HG02973 (cell line): ENCODE data around the gene SLC16A10.
"Not testable (repeated sequence)": the region's sequence is repeated elsewhere in the genome, so short reads cannot be mapped to it uniquely, and the experiment has no call there.

Experiments
- ATAC-seq: cut with Tn5 transposase; IDR thresholded peaks from one replicate; pipeline ENCODE4 v1.9.1; 2021; ENCODE audit warnings: moderate library complexity; ENCODE audit not compliant: unreplicated experiment

SLC16A10 gene

DNA sequence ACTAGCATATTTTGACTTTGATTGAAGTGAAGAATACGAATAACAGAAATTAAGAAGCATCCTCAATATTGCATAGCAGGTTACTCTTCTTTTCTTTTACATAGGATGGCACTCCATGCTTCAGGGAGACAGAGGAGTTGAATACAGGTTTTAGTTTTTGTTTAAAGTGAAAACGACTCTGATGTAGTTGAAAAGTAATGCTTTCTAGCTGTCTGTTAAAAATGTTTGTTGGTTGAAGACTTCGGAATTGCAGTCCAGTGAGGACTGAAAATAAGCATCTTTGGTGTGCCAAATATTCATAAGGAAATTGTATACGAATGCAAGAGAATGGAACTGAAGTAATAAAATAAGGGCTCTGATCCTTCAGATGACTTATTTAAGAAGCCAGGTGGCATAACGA is 618 bp upstream of the SLC16A10 start:
- ATAC-seq, result no peak

GRCh38 chr6:111087871-111088667 is 766 bp downstream of the SLC16A10 start:
- peak; percentile 13 for ATAC-seq

DNA sequence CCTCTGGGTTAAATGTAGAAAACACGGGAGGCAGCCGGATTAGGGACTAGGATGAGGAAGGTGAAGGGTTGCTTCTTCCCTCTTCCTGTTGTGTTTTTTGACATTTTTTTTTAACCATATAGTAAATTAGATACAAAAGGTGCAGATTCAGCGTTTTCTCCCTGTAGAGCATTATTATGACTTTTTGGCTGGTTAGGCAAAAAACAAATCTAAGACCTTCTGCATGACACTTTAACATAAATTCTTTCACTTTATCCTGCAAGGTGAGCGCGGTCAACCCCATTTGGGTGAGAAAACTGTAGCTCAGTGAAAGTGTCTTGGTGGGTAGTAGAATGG is 1.3 kb downstream of the SLC16A10 start:
- no peak for ATAC-seq

- ATAC-seq, result no peak
Measured at GRCh38 chr6:111090766-111091165, 3.5 kb downstream of the SLC16A10 start.

DNA sequence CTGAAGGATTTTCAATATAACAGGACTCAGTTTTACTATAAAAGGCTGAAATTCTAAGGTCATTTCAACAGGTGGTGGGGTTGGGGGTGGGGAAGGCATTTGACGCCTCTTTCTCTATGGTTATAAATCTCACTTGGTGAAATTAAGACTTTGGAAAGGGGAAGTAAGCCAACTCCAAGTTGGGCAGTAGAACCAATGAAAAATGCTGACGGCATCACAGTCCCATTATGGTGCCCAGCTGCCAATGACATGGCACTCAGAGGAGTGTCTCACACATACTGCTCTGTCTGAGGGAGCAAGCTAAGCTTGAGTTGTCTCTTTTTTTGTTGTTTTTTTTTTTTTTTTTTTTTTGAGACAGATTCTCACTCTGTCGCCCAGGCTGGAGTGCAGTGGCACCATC is 4.7 kb downstream of the SLC16A10 start:
- no peak for ATAC-seq

- ATAC-seq, result not testable (repeated sequence)
Measured at GRCh38 chr6:111095488-111095887, 8.2 kb downstream of the SLC16A10 start.

DNA sequence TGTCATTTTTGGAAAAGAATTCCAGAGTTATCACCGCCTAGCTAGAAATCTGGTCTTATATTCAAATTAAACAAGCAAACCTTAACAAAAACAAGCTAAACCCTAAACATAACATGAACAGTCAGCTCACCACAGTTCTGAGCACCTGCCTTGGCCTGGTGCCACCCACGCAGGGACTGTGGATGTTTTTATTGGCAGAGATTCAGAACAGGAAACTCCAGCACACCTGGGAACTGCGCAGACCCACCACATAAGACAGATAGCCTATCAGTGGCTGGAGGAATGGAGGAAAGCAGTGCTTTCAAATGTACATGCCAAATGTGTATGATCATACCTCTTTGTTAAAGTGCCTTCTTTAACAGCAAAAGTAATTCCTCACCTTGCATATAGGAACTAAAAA is 8.9 kb downstream of the SLC16A10 start:
- no peak for ATAC-seq

DNA sequence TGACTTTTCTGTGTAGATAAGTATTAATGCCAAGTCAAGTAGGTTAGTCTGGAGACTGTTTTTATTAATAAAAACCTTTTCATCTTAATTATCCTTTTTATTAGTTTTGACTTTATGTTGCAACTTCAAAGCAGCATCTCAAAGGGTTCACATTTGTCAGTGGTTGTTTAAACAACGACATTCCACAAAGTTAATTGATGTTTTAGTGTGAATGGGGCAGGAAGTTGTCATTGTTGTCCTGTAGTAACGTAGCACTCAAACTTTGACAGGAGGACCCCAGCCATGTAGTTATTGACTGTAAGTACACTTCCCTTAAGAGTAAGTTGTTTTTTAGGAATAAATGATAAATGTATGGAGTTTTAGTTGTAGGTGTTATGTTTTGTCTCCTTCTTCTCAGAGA is 11.3 kb downstream of the SLC16A10 start:
- no peak for ATAC-seq

DNA sequence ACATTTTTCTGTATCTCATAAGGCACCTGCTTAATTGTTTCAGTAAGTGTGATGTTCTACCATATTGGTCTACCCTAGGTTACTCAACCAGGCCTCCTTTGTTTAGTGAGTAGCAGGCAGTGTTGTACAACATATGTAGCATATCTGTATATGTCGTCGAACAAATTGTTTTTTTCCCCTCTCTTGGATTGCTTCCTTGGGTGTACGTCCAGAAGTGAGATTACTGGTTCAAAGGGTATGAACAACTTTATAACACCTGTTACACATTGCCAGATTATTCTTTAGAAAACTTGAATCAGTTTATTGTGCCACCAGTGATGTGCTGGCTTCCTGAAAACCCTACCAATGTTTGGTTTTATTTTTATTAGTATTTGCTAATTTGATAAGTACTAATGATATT is 14.7 kb downstream of the SLC16A10 start:
- no peak for ATAC-seq

GRCh38 chr6:111105578-111105977 is 18.3 kb downstream of the SLC16A10 start:
- ATAC-seq, result no peak

DNA sequence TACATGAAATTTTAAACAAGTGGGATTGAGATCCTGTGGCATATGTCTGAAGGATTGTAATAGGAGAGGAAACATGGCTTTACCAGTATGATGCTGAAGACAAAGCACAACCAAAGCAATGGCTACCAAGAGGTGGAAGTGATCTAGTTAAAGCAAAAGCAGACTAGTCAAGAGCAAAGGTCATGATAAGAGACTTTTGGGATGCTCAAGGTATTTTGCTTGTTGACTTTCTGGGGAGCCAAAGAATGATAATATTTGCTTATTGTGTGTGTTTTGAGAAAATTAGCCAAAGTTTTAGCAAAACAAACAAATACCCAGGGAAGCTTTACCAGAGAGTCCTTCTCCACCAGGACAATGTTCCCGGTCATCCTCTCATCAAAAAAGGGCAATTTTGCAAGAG is 20.3 kb downstream of the SLC16A10 start:
- ATAC-seq, result no peak

DNA sequence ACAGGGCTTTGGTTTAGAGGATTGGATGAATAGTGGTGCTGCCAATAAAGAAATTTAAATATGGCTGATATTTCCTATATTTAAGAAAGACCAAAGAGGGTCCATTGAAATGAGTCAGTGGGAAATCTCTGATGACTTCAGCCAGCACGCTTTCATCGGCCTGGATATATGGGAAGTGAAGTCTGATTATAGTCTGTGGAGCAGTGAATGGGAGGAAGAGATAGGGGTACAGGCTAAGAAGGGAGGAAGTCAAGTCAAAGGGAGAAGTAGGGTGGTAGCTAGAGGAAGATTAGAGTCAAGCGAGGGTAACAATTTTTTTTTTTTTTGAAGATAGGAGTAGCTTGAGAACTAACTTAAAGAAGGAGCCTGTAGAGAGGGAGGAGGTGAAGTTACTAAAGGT is 22.7 kb downstream of the SLC16A10 start:
- ATAC-seq, result no peak

GRCh38 chr6:111113336-111114086 is 26.2 kb downstream of the SLC16A10 start:
- no peak for ATAC-seq

- ATAC-seq, result no peak
Measured at GRCh38 chr6:111114087-111114443, 26.8 kb downstream of the SLC16A10 start.

- ATAC-seq, result no peak
Measured at GRCh38 chr6:111114482-111114881, 27.2 kb downstream of the SLC16A10 start.

DNA sequence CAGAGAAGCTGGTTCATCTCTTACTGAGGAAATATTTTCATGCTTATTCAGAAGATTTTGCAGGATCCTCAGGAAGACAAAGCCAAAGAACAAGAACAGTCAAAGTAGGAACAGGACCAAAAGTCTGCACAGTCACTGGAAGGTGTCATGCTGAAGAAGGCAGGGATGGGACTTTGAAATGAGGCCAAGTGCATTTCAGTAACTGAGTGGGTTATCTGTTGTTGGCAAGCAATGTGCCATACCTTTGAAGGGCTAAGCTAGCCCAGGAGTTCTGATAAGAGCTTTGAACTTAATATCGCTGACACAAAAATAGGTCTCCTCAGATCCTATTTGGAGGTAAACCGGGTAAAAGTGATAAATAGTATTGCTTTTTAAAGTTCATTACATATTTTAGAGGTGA is 31.5 kb downstream of the SLC16A10 start:
- no peak for ATAC-seq

DNA sequence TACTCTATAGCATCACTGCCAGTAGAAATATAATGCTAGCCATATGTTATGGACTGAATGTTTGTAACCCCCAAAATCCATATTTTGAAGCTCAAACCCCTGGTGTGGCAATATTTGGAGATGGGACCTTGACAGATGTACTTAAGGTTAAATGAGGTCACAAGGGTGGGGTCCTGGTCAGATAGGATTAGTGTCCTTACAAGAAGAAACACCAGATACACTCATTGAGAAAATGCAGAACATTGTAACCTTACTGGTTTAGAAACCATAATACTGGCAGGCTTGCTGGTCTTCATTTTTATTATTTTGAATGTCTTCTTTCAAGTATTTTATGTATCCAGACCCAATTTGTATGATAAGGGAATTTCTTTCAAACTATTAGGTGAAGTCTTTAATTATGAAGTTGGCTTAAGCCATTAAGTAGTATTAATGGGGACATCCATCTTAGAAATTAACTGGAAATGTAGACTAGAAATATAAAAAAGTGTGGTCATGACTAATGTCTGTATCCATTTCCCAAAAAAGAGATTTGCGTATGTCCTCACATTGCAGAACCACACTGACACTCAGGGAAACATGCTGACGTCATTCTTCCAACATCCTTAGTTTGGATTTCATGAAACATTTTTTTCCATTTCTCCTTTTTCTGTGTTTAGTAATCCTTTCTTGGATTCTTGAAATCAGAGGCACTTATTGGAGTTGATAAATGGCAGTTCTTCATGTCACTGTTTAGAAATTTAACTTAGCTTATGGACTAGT is 32.4 kb downstream of the SLC16A10 start:
- ATAC-seq, result no peak

- no peak for ATAC-seq
Measured at GRCh38 chr6:111121789-111122350, 34.6 kb downstream of the SLC16A10 start.

GRCh38 chr6:111122458-111123286 is 35.4 kb downstream of the SLC16A10 start:
- ATAC-seq, result no peak

DNA sequence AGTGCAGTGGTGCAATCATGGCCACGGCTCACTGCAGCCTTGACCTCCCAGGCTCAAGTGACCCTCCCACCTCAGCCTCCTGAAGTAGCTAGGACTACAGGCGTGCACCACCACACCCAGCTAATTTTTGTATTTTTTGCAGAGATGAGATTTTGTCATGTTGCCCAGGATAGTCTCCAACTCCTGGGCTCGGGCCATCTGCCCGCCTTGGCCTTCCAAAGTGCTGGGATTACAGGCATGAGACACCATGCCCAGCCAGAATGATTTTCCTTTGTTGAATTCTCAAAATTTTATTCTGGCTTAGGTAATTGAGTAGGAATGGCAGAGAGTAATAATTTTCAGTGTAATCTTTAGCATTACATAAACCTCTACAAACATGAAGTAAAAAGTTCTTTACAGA is 37.1 kb downstream of the SLC16A10 start:
- no peak for ATAC-seq

DNA sequence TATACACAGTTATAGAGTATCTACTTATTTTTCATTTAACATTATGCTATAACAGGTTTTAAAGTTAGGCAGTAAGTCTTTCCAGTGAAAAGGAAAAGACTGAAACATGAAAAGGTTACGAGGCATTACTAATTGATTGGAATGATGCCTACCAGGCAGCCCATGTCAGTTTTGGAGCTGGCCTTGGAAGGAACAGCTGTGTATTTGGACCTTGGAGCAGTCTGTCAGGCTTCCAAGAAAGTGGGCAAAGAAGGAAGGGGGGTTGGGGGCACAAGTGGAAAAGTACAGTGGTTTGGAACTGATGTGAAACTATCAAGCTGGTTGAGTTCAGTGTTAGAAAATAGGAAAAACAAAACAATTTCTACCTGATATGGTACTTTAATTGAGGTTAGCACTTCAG is 41.7 kb downstream of the SLC16A10 start:
- no peak for ATAC-seq
